ENCODE measurements around the gene CHFR.

- TF ChIP-seq MXI1 (conservative IDR thresholded peaks at IDR 0.05; ENCODE audit: poor library complexity, severe bottlenecking) (no peak), SMC3 (conservative IDR thresholded peaks at IDR 0.05; ENCODE audit: poor library complexity) (no peak), POLR2AphosphoS5 (IDR thresholded peaks at IDR 0.05) (no peak), EZH2 (IDR thresholded peaks at IDR 0.05; ENCODE audit: borderline replicate concordance, insufficient read depth, low read length, poor library complexity, severe bottlenecking) (no peak)
- TF ChIP-seq, protein P1, sequence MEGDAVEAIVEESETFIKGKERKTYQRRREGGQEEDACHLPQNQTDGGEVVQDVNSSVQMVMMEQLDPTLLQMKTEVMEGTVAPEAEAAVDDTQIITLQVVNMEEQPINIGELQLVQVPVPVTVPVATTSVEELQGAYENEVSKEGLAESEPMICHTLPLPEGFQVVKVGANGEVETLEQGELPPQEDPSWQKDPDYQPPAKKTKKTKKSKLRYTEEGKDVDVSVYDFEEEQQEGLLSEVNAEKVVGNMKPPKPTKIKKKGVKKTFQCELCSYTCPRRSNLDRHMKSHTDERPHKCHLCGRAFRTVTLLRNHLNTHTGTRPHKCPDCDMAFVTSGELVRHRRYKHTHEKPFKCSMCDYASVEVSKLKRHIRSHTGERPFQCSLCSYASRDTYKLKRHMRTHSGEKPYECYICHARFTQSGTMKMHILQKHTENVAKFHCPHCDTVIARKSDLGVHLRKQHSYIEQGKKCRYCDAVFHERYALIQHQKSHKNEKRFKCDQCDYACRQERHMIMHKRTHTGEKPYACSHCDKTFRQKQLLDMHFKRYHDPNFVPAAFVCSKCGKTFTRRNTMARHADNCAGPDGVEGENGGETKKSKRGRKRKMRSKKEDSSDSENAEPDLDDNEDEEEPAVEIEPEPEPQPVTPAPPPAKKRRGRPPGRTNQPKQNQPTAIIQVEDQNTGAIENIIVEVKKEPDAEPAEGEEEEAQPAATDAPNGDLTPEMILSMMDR (IDR thresholded peaks at IDR 0.05; ENCODE audit: poor library complexity, severe bottlenecking) = no peak
- TF ChIP-seq, protein P2, sequence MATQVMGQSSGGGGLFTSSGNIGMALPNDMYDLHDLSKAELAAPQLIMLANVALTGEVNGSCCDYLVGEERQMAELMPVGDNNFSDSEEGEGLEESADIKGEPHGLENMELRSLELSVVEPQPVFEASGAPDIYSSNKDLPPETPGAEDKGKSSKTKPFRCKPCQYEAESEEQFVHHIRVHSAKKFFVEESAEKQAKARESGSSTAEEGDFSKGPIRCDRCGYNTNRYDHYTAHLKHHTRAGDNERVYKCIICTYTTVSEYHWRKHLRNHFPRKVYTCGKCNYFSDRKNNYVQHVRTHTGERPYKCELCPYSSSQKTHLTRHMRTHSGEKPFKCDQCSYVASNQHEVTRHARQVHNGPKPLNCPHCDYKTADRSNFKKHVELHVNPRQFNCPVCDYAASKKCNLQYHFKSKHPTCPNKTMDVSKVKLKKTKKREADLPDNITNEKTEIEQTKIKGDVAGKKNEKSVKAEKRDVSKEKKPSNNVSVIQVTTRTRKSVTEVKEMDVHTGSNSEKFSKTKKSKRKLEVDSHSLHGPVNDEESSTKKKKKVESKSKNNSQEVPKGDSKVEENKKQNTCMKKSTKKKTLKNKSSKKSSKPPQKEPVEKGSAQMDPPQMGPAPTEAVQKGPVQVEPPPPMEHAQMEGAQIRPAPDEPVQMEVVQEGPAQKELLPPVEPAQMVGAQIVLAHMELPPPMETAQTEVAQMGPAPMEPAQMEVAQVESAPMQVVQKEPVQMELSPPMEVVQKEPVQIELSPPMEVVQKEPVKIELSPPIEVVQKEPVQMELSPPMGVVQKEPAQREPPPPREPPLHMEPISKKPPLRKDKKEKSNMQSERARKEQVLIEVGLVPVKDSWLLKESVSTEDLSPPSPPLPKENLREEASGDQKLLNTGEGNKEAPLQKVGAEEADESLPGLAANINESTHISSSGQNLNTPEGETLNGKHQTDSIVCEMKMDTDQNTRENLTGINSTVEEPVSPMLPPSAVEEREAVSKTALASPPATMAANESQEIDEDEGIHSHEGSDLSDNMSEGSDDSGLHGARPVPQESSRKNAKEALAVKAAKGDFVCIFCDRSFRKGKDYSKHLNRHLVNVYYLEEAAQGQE (IDR thresholded peaks at IDR 0.05; ENCODE audit: borderline replicate concordance) = no peak
Measured at GRCh38 chr12:132852496-132852895, 34.9 kb downstream of the CHFR start.

All from neural cell (in vitro differentiated cells).